SW 1271 (cell line): Measurements from ENCODE around the gene GIPC1.
"Not testable (repeated sequence)": the region's sequence is repeated elsewhere in the genome, so short reads cannot be mapped to it uniquely, and the experiment has no call there.

Experiments
- DNase-seq, 2 experiments: peaks; one replicate each; lab custom pipeline; 2025; lab: John Stamatoyannopoulos, UW

The GIPC1 gene

DNA sequence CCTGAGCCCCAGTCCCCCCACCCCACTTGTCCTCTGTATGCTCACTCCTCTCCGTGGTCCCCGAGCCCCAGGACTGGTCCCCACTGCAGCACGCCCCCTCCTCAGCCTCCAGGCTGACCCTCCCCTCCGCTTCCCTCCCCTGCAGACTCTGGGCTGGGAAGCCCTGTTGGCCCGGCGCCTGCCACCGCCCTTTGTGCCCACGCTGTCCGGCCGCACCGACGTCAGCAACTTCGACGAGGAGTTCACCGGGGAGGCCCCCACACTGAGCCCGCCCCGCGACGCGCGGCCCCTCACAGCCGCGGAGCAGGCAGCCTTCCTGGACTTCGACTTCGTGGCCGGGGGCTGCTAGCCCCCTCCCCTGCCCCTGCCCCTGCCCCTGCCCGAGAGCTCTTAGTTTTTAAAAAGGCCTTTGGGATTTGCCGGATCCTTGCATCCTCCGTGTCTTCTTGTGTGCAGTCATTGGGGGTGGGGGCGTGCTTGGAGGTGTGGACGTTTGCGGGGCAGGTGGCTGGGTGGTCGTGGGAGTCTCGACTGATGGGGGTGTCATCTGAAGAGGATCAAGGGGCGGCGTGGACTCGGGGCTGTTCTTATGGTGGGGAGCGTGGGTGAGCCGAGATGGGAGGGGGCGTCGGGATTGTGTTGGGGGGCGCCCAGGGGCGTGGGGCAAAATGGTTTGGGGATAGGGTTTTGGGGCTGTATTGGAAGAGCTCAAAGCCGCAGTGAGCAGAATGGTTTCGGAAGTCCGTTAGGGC lies 24.3 kb downstream of the GIPC1 start:
- no peak for DNase-seq

DNA sequence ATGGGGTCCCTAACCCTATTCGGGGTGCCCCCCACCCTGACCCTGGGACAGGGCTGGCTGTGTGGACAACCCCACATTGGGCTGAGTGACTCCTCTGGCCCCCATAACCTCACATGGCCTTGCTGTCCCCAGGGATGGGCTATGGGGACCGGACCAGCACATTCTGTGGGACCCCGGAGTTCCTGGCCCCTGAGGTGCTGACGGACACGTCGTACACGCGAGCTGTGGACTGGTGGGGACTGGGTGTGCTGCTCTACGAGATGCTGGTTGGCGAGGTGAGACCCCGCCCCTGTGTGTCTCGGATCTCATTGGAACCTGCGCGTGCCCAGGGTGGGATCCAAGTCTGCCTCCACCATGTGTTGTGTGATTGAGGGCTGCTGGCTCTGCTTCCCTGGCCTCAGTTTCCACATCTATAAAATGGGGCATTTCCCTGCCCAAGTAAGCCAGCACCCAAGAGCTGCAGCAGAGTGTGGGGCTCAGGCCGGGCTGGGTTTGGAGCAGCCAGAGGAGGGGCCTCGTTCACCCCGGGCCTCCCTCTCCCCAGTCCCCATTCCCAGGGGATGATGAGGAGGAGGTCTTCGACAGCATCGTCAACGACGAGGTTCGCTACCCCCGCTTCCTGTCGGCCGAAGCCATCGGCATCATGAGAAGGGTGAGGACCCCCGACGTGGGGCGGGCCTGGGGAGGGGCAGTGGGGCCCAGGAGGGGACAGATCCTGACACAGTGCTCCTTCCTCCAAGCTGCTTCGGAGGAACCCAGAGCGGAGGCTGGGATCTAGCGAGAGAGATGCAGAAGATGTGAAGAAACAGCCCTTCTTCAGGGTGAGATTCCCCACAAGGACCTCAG lies 25.7 kb downstream of the GIPC1 start:
- DNase-seq: no peak

DNA sequence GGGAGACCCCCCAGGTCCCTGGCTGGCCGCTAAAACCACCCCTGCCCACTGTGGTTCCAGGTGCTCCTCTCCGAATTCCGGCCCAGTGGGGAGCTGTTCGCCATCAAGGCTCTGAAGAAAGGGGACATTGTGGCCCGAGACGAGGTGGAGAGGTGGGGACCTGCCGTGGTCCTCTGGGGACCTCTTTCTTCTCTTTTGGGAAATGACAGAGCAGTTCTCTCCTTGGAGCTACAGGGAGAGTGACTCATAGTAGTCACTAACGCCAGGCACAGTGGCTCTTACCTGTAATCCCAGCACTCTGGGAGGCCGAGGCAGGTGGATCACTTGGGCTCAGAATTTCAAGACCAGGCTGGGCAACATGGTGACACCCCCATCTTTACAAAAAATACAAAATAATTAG lies 28.1 kb downstream of the GIPC1 start:
- no peak for DNase-seq

DNA sequence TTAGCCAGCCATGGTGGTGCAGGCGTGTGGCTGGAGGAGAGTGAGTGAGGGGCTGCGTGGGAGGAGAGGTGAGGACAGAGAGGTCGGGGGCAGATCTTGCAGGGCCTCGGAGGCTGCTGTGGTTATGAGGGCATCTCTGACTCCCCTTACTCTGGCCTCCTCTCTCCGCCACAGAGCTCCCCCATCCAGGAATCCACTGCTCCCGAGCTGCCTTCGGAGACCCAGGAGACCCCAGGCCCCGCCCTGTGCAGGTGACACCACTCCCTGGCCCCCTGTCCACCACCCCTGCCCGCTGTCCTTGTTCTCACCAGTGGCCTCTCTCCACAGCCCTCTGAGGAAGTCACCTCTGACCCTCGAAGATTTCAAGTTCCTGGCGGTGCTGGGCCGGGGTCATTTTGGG lies 28.5 kb downstream of the GIPC1 start:
- no peak for DNase-seq

DNA sequence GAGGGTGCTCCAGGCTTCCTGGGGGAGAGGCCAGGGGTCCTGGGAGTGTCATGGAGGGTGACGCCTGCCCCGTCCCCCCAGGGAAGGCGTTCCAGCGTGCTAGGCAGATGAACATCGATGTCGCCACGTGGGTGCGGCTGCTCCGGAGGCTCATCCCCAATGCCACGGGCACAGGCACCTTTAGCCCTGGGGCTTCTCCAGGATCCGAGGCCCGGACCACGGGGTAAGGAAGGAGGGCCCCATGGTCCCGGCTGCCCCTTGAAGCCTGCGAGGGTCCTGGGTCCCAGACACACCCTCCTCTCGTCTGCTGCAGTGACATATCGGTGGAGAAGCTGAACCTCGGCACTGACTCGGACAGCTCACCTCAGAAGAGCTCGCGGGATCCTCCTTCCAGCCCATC lies 32.2 kb downstream of the GIPC1 start:
- no peak for DNase-seq

DNA sequence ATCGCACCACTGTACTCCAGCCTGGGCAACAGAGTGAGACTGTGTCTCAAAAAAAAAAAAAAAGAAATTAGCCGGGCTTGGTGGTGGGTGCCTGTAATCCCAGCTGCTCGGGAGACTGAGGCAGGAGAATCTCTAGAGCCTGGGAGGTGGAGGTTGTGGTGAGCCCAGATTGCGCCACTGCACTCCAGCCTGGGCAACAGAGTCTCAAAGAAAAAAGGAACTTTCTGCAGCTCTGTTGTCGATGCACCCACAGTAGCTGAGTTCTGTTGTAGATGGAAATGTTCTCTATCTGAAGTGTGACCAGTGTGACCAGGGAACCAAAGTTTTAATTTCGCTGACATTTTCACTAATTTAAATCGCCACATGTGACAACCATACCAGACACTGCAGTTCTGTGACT lies 33.5 kb downstream of the GIPC1 start:
- DNase-seq: not testable (repeated sequence)

DNA sequence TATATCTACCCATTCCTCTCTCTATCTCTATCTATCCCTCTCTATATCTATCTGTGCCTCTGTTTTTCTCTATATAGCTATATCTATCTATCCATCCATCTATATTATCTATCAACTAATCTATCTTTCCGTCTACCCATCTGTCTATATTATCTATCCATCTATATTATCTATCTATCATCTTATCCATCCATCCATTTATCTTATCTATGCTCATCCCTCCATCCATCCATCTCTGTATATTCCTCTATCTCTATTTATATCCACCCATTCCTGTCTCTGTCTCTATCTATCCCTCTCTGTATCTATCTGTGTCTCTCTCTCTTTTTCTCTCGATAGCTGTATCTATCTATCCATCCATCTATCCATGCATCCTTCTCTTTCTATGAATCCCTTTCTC lies 35.0 kb downstream of the GIPC1 start:
- no peak for DNase-seq

DNA sequence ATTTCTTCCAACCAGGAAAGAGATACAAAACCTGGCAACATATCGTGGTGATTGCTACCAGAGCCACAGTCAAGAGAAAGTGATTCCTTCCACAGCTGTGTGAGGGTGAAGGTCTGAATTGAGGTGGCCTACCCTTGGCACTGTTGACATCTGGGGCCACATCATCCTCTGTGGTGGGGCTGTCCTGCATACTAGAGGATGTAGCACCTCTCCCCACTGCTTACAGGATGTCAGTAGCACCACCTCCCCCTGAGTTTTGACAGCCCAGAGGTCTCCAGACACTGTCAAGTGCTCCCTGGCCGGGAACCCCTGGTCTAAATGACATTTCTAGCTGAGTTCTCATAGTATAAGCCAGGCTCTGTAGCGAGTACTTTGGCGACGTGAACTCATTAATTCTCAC lies 36.2 kb downstream of the GIPC1 start:
- DNase-seq: no peak

DNA sequence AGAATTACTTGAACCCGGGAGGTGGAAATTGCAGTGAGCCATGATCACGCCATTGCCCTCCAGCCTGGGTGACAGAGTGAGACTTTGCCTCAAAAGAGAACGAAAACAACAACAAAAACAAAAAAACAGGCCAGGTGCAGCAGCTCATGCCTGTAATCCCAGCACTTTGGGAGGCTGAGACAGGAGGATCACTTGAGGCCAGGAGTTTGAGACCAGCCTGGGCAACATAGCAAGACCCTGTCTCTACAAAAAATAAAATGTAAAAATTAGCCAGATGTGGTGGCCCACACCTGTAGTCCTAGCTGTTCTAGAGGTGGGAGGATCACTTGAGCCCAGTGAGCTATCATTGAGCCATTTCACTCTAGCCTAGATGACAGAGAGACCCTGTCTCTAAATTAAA lies 43.6 kb downstream of the GIPC1 start:
- not testable (repeated sequence) for DNase-seq

DNA sequence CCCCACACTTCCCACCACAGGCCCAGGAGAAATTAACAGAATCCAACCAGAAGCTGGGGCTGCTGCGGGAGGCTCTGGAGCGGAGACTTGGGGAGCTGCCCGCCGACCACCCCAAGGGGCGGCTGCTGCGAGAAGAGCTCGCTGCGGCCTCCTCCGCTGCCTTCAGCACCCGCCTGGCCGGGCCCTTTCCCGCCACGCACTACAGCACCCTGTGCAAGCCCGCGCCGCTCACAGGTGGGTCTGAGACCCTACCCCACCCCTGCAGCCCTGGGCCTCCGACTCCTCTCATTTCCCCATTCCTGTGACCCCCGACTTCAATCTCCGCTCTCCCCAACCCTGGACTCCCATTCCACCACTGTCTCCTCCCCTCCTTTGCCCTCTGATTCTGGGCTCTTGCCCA lies 45.1 kb downstream of the GIPC1 start:
- no peak for DNase-seq

DNA sequence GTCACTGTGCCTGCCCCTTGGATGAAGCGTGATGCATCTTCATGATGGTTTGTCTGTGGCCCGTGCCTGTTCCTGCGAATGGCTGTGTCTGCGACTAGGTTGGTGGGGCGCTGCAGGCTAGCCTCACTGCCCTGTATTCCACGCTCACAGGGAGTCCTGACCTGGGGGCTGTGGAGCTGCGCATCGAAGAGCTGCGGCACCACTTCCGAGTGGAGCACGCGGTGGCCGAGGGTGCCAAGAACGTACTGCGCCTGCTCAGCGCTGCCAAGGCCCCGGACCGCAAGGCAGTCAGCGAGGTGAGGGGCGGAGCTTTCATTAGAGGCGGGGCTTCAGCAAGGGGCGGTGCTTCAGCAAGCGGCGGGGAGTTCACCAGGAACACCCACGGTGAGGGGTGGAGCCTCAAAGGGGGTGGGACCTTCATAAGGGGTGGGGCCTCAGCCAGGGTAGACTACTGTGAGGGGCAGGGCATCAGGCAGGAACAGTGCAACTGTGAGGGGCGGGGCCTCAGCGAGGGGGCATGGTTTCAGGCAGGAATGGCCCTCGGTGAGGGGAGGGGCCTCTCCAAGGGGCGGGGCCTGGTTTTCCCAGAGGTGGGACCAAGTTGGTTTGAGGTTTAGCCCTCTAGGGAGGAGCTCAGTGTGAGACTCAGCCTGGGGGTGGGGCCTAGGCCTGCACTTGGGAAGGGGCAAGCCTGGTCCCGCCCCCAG lies 45.6 kb downstream of the GIPC1 start:
- peak; percentile 58 to 75 for DNase-seq

DNA sequence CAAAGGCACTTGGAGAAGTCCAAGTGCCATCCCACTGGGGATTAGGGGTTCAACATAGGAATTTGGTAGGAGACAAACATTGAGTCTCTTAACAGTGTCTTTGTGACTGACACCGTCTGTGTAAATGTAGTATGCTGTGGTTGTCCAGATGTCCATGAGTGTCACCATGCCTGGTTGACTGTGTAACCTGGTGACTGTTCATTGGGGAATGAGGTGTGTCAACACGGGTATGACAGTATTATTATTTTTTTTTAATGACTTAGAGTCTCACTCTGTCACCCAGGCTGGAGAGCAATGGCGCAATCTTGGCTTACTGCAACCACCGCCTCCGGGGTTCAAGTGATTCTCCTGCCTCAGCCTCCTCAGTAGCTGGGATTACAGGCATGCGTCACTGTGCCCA lies 46.6 kb downstream of the GIPC1 start:
- DNase-seq: no peak

DNA sequence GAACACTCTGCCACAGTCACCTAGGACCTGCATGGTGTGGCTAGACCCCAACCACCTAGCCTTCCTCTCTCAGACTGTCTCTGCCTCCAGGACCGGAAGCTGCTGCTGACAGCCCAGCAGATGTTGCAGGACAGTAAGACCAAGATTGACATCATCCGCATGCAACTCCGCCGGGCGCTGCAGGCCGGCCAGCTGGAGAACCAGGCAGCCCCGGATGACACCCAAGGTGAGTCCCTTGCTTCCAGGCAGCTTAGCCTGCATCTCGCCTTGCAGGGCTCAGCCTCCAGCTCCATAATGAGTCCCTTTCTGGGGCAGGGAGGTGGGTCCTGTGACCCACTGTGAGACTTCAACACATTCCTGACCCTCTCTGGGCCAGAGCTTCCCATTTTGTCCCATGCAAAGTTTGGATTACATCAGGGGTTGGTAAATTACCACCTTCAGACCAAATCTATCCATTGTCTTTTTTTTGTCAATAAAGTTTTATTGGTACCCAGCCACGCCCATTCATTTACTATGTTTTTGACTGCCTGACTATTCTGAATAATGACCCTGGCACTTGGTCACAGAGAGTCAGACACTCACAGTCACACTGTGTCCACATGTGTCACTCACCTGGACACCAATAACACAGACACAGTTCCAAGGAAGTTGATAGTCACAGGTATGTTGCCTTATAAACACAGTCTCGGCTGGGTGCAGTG lies 49.4 kb downstream of the GIPC1 start:
- no peak for DNase-seq

DNA sequence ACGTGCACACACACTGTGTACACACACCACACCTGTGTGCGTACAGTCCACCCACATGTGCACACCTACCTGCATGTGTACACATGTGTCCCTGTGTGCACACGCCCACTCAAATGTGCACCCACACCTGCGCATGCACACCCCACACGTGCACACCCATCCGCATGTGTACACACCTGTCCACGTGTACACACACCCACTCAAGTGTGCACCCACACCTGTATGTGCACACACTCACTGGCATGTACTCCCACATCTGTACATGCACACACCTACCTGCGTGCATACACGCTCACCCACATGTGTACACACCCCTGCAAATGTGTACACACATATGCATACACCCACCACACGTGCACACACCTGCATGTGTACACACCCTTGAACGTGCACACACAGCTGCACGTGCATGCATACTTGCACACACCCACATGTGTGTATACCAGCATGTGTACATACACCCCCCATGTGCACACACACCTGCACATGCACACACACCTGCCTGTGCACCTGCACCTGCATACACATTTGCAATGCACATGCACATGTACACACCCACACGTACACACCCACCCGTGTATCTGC lies 52.2 kb downstream of the GIPC1 start:
- no peak for DNase-seq

DNA sequence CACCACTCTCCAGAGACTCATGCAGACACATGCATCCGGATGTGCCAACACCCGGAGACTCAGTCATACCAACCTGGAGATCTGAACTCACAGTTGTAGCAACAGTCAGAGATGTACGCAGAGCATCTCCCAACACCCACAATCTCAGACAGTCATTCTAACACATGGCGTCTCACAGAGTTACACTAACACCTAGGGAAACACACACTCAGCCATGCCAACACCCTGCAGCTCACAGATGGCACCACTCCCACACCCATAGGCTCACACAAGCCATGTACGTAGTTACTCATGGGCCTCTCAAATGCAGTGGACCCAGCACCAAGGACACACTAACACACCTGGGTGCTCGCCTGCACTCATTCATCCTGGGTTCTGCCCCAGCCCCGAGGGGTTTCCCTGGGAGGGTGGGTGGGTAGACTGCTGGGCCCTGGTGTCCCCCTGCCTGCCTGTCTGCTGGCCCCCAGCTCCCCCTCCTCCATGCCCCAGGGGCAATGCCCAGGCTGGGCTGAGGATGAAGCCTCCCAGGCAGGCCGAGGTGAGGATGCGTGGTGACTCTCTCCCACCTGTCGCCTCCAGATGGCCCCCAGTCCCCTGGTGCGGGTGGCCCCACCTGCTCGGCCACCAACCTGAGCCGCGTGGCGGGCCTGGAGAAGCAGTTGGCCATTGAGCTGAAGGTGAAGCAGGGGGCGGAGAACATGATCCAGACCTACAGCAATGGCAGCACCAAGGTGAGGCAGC lies 52.9 kb downstream of the GIPC1 start:
- DNase-seq: no peak

DNA sequence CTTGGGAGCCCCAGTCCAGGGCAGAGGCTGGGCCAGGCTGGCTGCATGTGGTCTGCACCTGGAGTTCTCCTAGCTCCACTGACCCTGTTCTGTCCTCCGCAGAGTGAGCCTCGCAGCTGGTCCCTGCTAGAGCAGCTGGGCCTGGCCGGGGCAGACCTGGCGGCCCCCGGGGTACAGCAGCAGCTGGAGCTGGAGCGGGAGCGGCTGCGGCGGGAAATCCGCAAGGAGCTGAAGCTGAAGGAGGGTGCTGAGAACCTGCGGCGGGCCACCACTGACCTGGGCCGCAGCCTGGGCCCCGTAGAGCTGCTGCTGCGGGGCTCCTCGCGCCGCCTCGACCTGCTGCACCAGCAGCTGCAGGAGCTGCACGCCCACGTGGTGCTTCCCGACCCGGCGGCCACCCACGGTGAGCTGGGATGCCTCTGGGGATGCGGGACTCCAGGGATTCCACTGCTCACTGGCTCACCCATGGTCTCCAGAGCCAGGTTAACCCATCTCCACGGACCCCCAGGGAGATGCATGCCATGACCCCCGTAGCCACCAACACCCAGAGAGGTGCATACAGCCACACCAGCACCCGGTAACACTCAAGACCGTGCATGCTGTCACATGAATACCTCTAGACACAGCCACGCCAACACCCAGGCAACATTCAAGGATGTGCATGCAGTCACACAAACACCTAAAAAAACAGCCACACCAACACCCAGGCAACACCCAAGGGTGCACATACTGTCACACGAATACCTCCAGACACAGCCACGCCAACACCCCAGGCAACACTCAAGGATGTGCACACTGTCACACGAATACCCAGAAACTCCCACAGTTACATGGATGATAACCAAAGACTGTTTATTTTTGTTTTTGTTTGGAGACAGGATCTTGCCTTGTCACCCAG lies 54.6 kb downstream of the GIPC1 start:
- no peak for DNase-seq

DNA sequence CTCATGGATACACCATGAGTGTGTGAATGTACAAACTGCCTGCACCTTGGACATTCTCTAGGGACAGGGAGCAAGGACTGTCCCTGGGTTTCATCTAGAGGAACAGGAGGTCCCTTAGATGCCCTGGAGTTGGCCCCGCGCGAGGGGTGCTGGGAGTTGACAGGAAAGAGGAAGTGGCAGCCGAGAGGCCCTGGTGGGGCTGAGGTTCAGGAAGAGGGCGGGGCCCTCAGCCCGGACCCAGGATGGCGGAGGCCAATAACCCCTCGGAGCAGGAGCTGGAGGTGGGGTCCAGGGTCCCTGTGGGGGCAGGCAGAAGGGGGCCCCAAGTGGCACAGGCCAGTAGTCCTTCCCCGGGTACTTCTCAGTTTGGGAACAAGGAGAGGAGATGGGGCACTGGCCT lies 55.9 kb downstream of the GIPC1 start:
- no peak for DNase-seq

DNA sequence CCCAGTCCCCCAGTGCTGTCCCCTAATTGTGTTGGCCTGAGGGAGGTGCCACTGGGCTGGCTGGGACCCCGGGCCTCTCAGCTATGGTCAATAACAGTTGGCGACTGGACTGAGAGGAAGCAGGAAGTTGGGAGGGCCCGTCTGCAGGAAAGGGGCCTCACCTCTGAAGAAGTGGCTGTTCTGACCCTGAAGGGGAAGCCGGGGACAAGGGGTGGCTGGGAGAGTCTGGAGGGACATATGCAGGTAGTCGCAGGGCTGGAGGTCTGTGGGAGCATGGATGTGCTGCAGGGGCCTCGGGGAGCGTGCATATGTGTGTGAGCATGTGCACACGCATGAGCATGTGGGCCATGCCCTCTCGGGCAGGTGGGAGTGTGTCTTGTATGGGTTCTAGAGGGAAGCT lies 56.9 kb downstream of the GIPC1 start:
- no peak for DNase-seq

DNA sequence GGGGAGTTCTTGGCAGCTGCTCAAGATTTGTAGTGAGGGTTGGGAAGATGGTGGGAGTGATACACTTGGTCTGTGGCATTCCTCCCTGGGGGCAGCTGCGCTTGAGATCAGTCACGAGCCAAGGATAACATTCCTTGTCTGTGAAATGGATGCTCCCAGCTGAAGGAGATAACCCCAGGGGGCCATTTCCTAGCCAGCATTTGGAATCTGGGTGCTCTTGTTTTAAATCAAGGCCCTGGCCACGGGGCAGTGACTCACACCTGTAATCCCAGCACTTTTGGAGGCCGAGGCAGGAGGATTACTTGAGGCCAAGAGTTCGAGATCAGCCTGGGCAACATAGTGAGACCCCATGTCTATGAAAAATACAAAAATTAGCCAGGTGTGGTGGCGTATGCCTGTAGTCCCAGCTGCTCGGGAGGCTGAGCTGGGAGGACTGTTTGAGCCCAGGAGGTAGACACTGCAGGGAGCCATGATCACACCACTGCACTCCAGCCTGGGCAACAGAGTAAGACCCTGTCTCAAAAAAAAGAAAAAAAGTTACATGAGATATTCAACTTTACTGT lies 58.3 kb downstream of the GIPC1 start:
- no peak for DNase-seq
